HG03196 (cell line): ENCODE data around the gene BCAS3.
"Not testable (repeated sequence)": the region's sequence is repeated elsewhere in the genome, so short reads cannot be mapped to it uniquely, and the experiment has no call there.

ENCODE experiments used
- ATAC-seq: cut with Tn5 transposase; IDR thresholded peaks from one replicate; pipeline ENCODE4 v1.9.1; 2021; ENCODE audit not compliant: unreplicated experiment

The BCAS3 gene

DNA sequence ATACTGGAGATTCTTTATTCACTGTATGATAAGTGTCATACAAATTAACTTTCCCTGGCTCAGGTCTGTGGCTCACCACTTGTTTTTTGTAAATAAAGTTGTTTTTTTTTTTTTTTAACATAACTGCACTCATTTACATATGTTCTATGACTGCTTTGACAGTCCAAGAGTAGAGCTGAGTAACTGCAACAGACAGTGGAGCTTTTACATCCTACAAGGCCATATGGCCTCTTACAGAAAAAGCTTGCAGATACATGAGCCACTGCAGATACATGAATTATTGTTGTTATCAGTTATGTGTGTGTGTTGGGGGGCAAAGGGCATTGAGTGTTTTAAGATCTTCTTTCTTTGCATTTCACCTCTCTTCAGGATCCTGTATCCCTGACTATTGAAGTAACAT, 311.7 kb downstream of the BCAS3 start:
- ATAC-seq, result no peak

DNA sequence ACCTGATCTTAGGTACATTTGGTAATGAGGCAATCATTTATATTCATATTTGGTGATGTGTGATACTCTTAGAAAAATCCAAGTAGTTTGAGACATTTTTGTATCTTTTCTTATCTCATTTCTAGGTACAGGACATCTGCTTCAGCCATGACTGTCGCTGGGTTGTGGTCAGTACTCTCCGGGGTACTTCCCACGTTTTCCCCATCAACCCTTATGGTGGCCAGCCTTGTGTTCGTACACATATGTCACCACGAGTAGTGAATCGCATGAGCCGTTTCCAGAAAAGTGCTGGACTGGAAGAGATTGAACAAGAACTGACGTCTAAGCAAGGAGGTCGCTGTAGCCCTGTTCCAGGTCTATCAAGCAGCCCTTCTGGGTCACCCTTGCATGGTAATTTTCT, 312.2 kb downstream of the BCAS3 start:
- no peak for ATAC-seq

DNA sequence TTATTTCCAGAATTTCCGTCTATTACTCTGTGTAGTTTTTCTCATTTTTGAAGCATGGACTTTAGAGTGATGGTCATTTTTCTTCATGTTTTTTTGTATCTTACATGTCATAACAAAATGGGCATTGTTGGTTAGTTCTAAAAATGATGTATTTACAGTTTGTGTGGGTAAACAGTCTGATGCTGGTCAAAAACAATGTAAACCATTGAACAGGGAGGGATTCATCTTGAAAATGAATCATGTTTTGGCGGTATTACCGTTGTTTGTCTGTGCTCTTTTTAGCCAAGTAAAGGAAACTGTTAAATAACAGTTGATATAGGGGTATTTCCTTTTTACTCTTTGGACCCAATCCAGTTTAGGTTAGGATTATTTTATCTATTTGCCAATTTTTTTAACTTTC, 315.8 kb downstream of the BCAS3 start:
- no peak for ATAC-seq

DNA sequence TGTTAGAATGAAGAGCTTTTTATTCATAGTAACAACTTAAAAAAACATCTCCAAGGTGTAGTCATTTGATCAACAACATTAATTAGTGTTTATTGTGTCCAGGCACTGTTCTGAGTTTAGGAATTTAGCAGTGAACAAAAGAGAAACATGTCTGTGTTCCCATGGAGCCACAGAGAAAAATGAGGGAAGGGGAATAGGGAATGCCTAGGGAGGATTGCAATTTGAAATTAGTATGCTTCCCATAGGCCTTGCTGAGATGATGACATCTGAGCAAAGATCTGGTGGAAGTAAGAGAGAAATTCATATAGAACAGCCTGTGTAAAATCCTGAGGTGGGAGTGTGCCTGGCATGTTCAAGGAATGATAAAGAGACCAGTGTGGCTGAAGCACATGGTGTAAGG, 318.0 kb downstream of the BCAS3 start:
- no peak for ATAC-seq

- no peak for ATAC-seq
Observed at GRCh38 chr17:61000911-61001310, 323.3 kb downstream of the BCAS3 start.

DNA sequence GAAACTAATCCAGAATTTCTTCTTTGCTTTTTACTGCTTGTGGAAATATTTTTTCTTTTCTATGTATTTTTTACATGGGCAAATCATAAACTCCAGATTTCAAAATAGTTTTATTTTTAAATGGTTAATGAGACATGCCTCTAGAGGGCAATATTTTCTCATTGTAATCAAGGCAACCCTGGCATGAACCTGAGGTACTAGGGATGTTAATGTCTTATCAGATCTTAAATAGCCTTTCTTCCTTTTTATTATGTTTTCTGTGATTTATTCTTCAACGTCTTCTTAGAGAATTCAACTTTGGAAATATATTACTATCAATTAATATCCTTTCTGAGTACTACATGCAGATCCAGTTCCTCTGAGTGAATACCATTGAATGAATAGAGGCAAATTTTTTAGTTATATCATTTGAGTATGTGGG, 324.7 kb downstream of the BCAS3 start:
- no peak for ATAC-seq

GRCh38 chr17:61005358-61005757, 327.7 kb downstream of the BCAS3 start:
- ATAC-seq, result no peak

GRCh38 chr17:61005958-61006357, 328.3 kb downstream of the BCAS3 start:
- not testable (repeated sequence) for ATAC-seq

- ATAC-seq, result no peak
Observed at GRCh38 chr17:61007980-61008379, 330.3 kb downstream of the BCAS3 start.

- no peak for ATAC-seq
Observed at GRCh38 chr17:61009663-61010062, 332.0 kb downstream of the BCAS3 start.

- no peak for ATAC-seq
Observed at GRCh38 chr17:61010661-61011170, 333.1 kb downstream of the BCAS3 start.

GRCh38 chr17:61011251-61011650, 333.6 kb downstream of the BCAS3 start:
- no peak for ATAC-seq

- ATAC-seq, result no peak
Observed at GRCh38 chr17:61015966-61016365, 338.3 kb downstream of the BCAS3 start.

DNA sequence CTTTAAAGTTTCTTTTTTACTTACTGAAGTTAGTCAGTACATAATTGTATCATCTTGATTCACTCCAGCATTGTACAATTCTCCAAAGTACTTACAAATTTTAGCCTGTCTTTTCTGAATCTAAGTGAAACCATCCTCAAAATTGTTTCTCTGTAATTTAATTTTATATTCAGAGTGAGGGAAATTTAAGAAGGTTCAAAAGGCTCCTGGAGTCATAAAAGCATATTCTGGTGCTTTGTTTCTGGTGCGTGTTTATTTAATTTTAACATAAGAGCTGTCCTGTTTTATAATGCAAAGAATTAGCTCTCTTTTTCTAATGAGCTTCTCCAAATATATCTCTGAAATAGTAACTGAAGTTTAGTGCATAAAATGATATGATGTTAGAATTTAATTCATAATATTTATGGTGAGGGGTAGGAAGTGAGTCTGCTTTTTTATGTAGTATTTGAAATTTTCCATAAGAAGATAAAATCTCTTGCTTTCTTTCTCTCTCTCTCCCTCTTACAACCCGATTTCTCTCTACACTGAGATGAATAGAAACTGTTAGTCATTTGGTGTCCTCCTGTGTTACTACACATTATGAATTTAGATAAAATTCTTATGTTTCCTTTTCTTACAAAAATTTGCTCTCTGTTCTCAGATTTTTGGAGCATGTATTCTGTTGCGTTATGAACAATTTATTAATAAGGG, 339.8 kb downstream of the BCAS3 start:
- no peak for ATAC-seq

DNA sequence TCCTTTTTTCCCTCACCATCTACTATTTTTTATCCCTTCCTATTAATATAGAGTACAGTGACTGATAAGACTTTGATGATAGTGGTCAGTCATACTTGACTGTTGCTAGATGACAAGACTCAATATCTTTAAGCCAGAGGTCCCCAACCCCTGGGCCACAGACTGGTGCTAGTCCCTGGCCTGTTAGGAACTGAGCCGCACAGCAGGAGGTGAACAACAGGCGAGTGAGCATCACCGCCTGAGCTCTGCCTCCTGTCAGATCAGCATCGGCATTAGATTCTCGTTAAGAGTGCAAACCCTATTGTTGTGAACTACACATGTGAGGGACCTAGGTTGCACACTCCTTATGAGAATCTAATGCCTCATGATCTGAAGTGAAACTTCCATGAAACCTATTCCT, 341.3 kb downstream of the BCAS3 start:
- no peak for ATAC-seq

GRCh38 chr17:61023996-61024395, 346.3 kb downstream of the BCAS3 start:
- no peak for ATAC-seq

- no peak for ATAC-seq
Observed at GRCh38 chr17:61026818-61027217, 349.2 kb downstream of the BCAS3 start.

DNA sequence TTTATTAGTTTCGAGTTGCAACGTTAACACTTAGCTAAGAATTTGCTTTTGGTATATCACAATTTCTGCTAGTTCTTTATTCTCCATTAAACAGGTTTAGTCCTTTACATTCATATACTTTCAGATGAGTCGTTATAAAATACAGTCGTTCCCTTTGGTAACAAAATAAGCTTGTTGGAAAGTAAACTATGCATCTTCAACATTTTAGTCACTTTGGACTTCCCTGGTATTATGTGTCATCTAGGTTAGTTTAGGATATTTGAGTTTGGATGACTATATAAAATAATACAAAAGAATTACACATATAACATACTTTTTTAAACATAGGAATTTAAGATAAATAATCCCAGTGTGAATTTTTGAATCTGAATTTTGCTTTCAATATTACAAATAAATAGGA, 351.5 kb downstream of the BCAS3 start:
- ATAC-seq, result no peak

- ATAC-seq, result no peak
Observed at GRCh38 chr17:61040666-61041065, 363.0 kb downstream of the BCAS3 start.

GRCh38 chr17:61042348-61042747, 364.7 kb downstream of the BCAS3 start:
- ATAC-seq, result not testable (repeated sequence)

DNA sequence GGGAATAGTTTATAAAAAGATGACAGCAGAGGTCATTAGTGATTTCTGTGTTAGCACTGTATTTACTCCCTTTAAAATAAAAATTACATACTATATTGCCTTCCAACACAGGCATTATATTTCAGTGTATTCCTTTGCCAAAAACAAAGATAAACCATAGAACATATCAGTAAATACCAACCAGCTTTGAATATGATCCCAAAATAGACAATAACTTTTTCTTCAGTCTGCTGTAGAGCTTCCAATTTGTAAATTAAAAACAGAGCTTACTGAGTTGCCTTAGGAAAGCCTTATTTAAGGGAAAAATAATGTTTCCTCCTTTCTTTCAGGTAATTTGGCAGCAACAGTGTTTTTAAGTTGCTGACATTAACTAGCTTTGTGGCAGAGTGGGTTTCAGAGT, 369.9 kb downstream of the BCAS3 start:
- no peak for ATAC-seq

GRCh38 chr17:61048376-61049106, 370.9 kb downstream of the BCAS3 start:
- ATAC-seq, result no peak
